IMR-90 (cell line): Measurements from ENCODE around the gene CAPS. TPM values are rescaled to one million over a fixed set of nuclear protein-coding genes. Genes with fewer than 3 reads are reported as not detected.
A peak's percentile ranks its signal among the peaks of the same experiment; 100 is the strongest.

Experiments
- ATAC-seq: fragments of 200-7000 bp; cut with Tn5 transposase; 2 replicates; pipeline ENCODE4 v1.9.1; 2020; ENCODE audit warnings: low read depth, mild to moderate bottlenecking, moderate library complexity
- BruUV-seq: library from RNA; stranded (reverse); fragments of 400-500 nt; replicated peaks from 2 replicates; lab custom pipeline; 2021; lab: Mats Ljungman, UMichigan
- CTCF ChIA-PET: fragments of 300-600 bp; formaldehyde crosslinking; extraction: SDS; loops from one replicate; lab custom pipeline; 2021; ENCODE audit warnings: antibody characterized with exemption; lab: Yijun Ruan, JAX
- POLR2A ChIA-PET: fragments of 300-600 bp; sonication (Branson Sonifier 250); formaldehyde crosslinking; loops from one replicate; lab custom pipeline; 2022; ENCODE audit warnings: antibody characterized with exemption; ENCODE audit not compliant: unreplicated experiment; lab: Charles Lee
- DNase-seq: peaks from one replicate; pipeline ENCODE4 v3.0.0; 2013
- H2AFZ ChIP-seq: replicated peaks from 2 replicates; pipeline ENCODE3; 2013; ENCODE audit warnings: low read length, mild to moderate bottlenecking; ENCODE audit not compliant: poor library complexity
- H2AK5ac ChIP-seq: 2 replicates; pipeline ENCODE4 v1.6.1; 2013; ENCODE audit warnings: low read depth, low read length, inconsistent platforms
- H2AK9ac ChIP-seq: replicated peaks from 2 replicates; pipeline ENCODE3; 2013; ENCODE audit warnings: mild to moderate bottlenecking, low read depth, low read length, moderate library complexity; ENCODE audit not compliant: poor library complexity
- H2BK120ac ChIP-seq: 2 replicates; pipeline ENCODE4 v1.6.1; 2013; ENCODE audit warnings: low read depth, low read length, inconsistent platforms
- H2BK15ac ChIP-seq: 3 replicates; pipeline ENCODE4 v1.6.1; 2013; ENCODE audit warnings: low read depth, low read length, inconsistent platforms
- H2BK20ac ChIP-seq: 2 replicates; pipeline ENCODE4 v1.6.1; 2013; ENCODE audit warnings: low read depth, mild to moderate bottlenecking, inconsistent platforms, low read length, moderate library complexity
- H2BK5ac ChIP-seq: 2 replicates; pipeline ENCODE4 v1.6.1; 2013; ENCODE audit warnings: mild to moderate bottlenecking, low read depth, low read length, inconsistent platforms; ENCODE audit not compliant: poor library complexity, severe bottlenecking
- H3K14ac ChIP-seq: replicated peaks from 2 replicates; pipeline ENCODE4 v1.6.1; 2013; ENCODE audit warnings: low read depth, low read length, inconsistent platforms
- H3K18ac ChIP-seq: 2 replicates; pipeline ENCODE4 v1.6.1; 2013; ENCODE audit warnings: low read depth, low read length, control low read depth
- H3K23ac ChIP-seq: 2 replicates; pipeline ENCODE4 v1.6.1; 2013; ENCODE audit warnings: low read depth, low read length, inconsistent platforms
- H3K27ac ChIP-seq: 2 replicates; pipeline ENCODE4 v1.5.1; 2013; ENCODE audit warnings: mild to moderate bottlenecking, control low read depth, low read length; ENCODE audit not compliant: insufficient read depth
- H3K27me3 ChIP-seq: 2 replicates; pipeline ENCODE4 v1.6.1; 2013; ENCODE audit warnings: low read length; ENCODE audit not compliant: control insufficient read depth, insufficient read depth
- H3K36me3 ChIP-seq: 2 replicates; pipeline ENCODE4 v1.6.1; 2013; ENCODE audit warnings: low read length, mixed read lengths; ENCODE audit not compliant: control insufficient read depth, insufficient read depth
- H3K4ac ChIP-seq: 2 replicates; pipeline ENCODE4 v1.6.1; 2013; ENCODE audit warnings: low read depth, low read length, inconsistent platforms
- H3K4me1 ChIP-seq: 2 replicates; pipeline ENCODE4 v1.6.1; 2013; ENCODE audit warnings: low read length, mixed read lengths; ENCODE audit not compliant: control insufficient read depth, insufficient read depth
- H3K4me2 ChIP-seq: 2 replicates; pipeline ENCODE4 v1.6.1; 2013; ENCODE audit warnings: low read depth, mild to moderate bottlenecking, control low read depth, low read length, moderate library complexity
- H3K4me3 ChIP-seq: 2 replicates; pipeline ENCODE4 v1.5.1; 2013; ENCODE audit warnings: low read depth, mild to moderate bottlenecking, control low read depth, low read length, moderate library complexity; ENCODE audit not compliant: insufficient read depth
- H3K56ac ChIP-seq: 2 replicates; pipeline ENCODE4 v1.6.1; 2013; ENCODE audit warnings: low read length, inconsistent platforms; ENCODE audit not compliant: insufficient read depth; ENCODE audit errors: extremely low read depth
- H3K79me1 ChIP-seq, 2 experiments: 2 replicates each; pipeline ENCODE4 v1.6.1; 2013; ENCODE audit warnings: low read length in 2 of 2, inconsistent platforms in 1 of 2, low read depth in 1 of 2
- H3K9ac ChIP-seq: 2 replicates; pipeline ENCODE4 v1.6.1; 2013; ENCODE audit warnings: low read depth, low read length, control low read depth
- H3K9me1 ChIP-seq: 2 replicates; pipeline ENCODE4 v1.6.1; 2013; ENCODE audit warnings: low read length, inconsistent platforms; ENCODE audit not compliant: insufficient read depth
- H3K9me3 ChIP-seq: 2 replicates; pipeline ENCODE4 v1.6.1; 2013; ENCODE audit warnings: low read length; ENCODE audit not compliant: control insufficient read depth, insufficient read depth
- H4K20me1 ChIP-seq: 2 replicates; pipeline ENCODE4 v1.6.1; 2013; ENCODE audit warnings: low read length, inconsistent platforms; ENCODE audit not compliant: insufficient read depth
- H4K5ac ChIP-seq: 2 replicates; pipeline ENCODE4 v1.6.1; 2013; ENCODE audit warnings: mild to moderate bottlenecking, low read depth, low read length, control low read depth
- H4K8ac ChIP-seq, 2 experiments: 2 replicates each; pipeline ENCODE4 v1.6.1; 2013; ENCODE audit warnings: low read depth in 2 of 2, low read length in 2 of 2, control low read depth in 1 of 2, inconsistent platforms in 1 of 2
- H4K91ac ChIP-seq: 2 replicates; pipeline ENCODE4 v1.6.1; 2013; ENCODE audit warnings: low read depth, low read length, inconsistent platforms; ENCODE audit not compliant: insufficient read depth
- BHLHE40 ChIP-seq: fragments of 150-350 bp; IDR thresholded peaks from 2 replicates; pipeline ENCODE4 v1.6.1; 2016; ENCODE audit warnings: mild to moderate bottlenecking, low read depth, low read length
- CHD1 ChIP-seq: IDR thresholded peaks from 2 replicates; pipeline ENCODE4 v1.6.1; 2012; ENCODE audit warnings: low read depth, low read length, improper control_type of control experiment
- FOS ChIP-seq: fragments of 150-350 bp; IDR thresholded peaks from 2 replicates; pipeline ENCODE4 v1.6.1; 2016; ENCODE audit warnings: low read depth, low read length
- MAFK ChIP-seq: IDR thresholded peaks from 2 replicates; pipeline ENCODE4 v1.6.1; 2012; ENCODE audit warnings: low read depth, low read length, improper control_type of control experiment
- MAZ ChIP-seq: IDR thresholded peaks from 2 replicates; pipeline ENCODE4 v1.6.1; 2012; ENCODE audit warnings: low read depth, mild to moderate bottlenecking, low read length, improper control_type of control experiment, moderate library complexity, borderline replicate concordance
- MXI1 ChIP-seq: IDR thresholded peaks from 2 replicates; pipeline ENCODE4 v1.6.1; 2012; ENCODE audit warnings: low read depth, mild to moderate bottlenecking, low read length, moderate library complexity, borderline replicate concordance
- NFE2L2 ChIP-seq: fragments of 150-350 bp; IDR thresholded peaks from 2 replicates; pipeline ENCODE4 v1.6.1; 2016; ENCODE audit warnings: low read depth, mild to moderate bottlenecking, low read length
- RAD21 ChIP-seq: IDR thresholded peaks from 2 replicates; pipeline ENCODE4 v1.6.1; 2012; ENCODE audit warnings: low read length, improper control_type of control experiment
- RCOR1 ChIP-seq: IDR thresholded peaks from 2 replicates; pipeline ENCODE4 v1.6.1; 2012; ENCODE audit warnings: mild to moderate bottlenecking, low read length, improper control_type of control experiment; ENCODE audit not compliant: insufficient replicate concordance
- SMC3 ChIP-seq: fragments of 150-350 bp; IDR thresholded peaks from 2 replicates; pipeline ENCODE4 v1.6.1; 2016; ENCODE audit warnings: low read depth, mild to moderate bottlenecking, antibody characterized with exemption, low read length, moderate library complexity
- WGBS, 2 experiments: methylation state at CpG; one replicate each; pipeline versions ENCODE4 v1.1.5 to v1.1.7; 2013; ENCODE audit warnings: missing lambda C conversion rate in 2 of 2; ENCODE audit not compliant: insufficient read length in 1 of 2; ENCODE audit errors: extremely low coverage in 2 of 2; 5-methylcytosine and 5-hydroxymethylcytosine counted together
- dilution Hi-C: fragments of 300-500 bp; cut with HindIII; formaldehyde crosslinking; loops from one replicate; pipeline ENCODE4 v1.14.3; 2018; ENCODE audit warnings: low sequenced_read_pairs; ENCODE audit not compliant: unreplicated experiment
- in situ Hi-C: fragments of 300-500 bp; cut with MboI; formaldehyde crosslinking; loops from 3 replicates; pipeline ENCODE4 v1.14.3; 2019; ENCODE audit warnings: low sequenced_read_pairs, inconsistent platforms, mixed read lengths
- intact Hi-C: fragments of 100-400 bp; cut with micrococcal nuclease; formaldehyde crosslinking; loops from 2 replicates; pipeline ENCODE4 v1.10.0; 2022
- polyA plus RNA-seq, 3 experiments: library from polyadenylated mRNA; depleted of rRNA; stranded (reverse); fragments of >200 nt; gene quantifications; 2 replicates each; pipeline ENCODE4 v1.2.3, GENCODE V29; 2012; ENCODE audit warnings: low replicate concordance in 1 of 3
- total RNA-seq: library from RNA; depleted of rRNA; stranded (reverse); fragments of >200 nt; gene quantifications from 2 replicates; pipeline ENCODE4 v1.2.3, GENCODE V29; 2012
- TF ChIP-seq, protein P1 (sequence below): fragments of 150-350 bp; IDR thresholded peaks from 2 replicates; pipeline ENCODE4 v1.6.1; 2017; ENCODE audit warnings: mild to moderate bottlenecking, antibody characterized with exemption, low read length, low read depth
- TF ChIP-seq, protein P2 (sequence below): conservative IDR thresholded peaks from 2 replicates; pipeline ENCODE4 v1.5.1; 2012; ENCODE audit warnings: mild to moderate bottlenecking, low read depth, low read length, improper control_type of control experiment
- TF ChIP-seq, protein P3 (sequence below): fragments of 150-350 bp; IDR thresholded peaks from 2 replicates; pipeline ENCODE4 v1.6.1; 2016; ENCODE audit warnings: low read depth, mild to moderate bottlenecking, low read length, moderate library complexity, borderline replicate concordance

Gene CAPS
- total and polyA plus RNA-seq, 2 of the 4 experiments (the other 2 are of a cell fraction), result 0.54 to 4.9 TPM

DNA sequence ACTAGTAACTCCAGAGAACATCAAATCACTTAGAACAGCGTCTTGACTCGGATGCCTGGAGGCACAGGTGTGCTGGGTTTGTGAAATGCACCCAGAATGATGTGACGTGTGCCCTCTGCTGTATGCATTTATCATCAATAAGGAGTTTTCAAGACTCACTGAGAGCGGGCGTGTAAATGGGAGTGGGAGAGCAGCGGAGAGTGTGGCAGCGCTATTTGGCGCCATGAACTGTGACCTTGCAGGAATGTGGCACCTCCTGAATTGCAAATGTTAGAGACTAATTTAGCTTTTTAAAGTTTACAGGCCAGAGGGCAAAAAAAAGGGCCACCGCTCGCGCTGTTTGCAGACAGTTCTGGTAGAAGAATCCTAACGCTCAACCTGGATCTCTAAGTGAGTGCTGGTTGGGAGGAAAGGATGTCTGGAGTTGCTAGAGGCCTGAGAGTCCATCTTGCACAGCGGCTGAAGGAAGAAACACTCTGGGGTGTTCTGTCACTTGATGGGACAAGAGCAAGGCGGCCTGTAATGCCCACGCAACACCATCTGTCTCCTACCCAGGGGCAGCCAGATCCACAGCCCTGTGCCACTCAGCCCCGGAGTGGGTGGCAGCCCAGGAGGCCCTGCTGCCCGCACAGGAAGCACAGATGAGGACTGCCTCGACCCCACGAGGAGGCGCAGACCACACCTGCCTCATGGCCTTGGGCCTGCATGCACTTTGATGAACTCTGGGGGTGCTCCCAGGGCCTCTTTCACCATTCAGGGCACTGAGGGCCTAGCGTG is 44.2 kb downstream of the CAPS start:
- Histone ChIP-seq H2BK20ac (no peak overlapping the region; the same call in 1 of the 2 replicates), H2AK9ac (peak overlapping the region; percentile 20), H2BK5ac (no peak overlapping the region), H3K4me3 (no peak overlapping the region), H3K36me3 (no peaks in the 10 kb centered on the region; the same call in 1 of the 2 replicates), H3K18ac (no peak overlapping the region), H3K9ac (no peak overlapping the region), H3K4me1 (peaks cover 53% of the 10 kb centered on the region), H3K79me1 (peaks cover 35 to 99% of the 10 kb centered on the region in 2 experiments), H3K4ac (peak overlapping the region; percentile 17; the same call in 1 of the 2 replicates), H4K5ac (no peak overlapping the region), H3K27ac (no peak overlapping the region), H2AK5ac (no peak overlapping the region; the same call in none of the 2 replicates), H2AFZ (peak overlapping the region; percentile 34), H3K14ac (no peak overlapping the region), H4K8ac (no peak overlapping the region), H3K23ac (no peak overlapping the region), H3K9me3 (no peaks in the 10 kb centered on the region), H3K27me3 (no peaks in the 10 kb centered on the region), H4K91ac (no peak overlapping the region), H2BK120ac (no peak overlapping the region), H3K4me2 (no peak overlapping the region), H3K9me1 (peaks cover 56% of the 10 kb centered on the region), H2BK15ac (no peak overlapping the region), H4K20me1 (peaks cover 90% of the 10 kb centered on the region), H3K56ac (no peak overlapping the region)
- no peak for DNase-seq
- 94% methylated on average over 9 of the region's 21 CpGs; no CpG with 5 or more reads in 1 of the 2 experiments for WGBS, 2 experiments
- dilution Hi-C loops (no loop called here), in situ Hi-C loops (no loop called here), intact Hi-C loops (no loop called here)
- BruUV-seq, result no TSS peak
- CTCF ChIA-PET, result interaction anchor here (1.5 kb wide), 1 partner anchor 154 kb away, joined by 5 read pairs; no protein-coding TSS in a partner anchor
- no peak for TF ChIP-seq RCOR1
- TF ChIP-seq, protein P1, sequence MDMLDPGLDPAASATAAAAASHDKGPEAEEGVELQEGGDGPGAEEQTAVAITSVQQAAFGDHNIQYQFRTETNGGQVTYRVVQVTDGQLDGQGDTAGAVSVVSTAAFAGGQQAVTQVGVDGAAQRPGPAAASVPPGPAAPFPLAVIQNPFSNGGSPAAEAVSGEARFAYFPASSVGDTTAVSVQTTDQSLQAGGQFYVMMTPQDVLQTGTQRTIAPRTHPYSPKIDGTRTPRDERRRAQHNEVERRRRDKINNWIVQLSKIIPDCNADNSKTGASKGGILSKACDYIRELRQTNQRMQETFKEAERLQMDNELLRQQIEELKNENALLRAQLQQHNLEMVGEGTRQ, result no peak
- TF ChIP-seq, protein P2, sequence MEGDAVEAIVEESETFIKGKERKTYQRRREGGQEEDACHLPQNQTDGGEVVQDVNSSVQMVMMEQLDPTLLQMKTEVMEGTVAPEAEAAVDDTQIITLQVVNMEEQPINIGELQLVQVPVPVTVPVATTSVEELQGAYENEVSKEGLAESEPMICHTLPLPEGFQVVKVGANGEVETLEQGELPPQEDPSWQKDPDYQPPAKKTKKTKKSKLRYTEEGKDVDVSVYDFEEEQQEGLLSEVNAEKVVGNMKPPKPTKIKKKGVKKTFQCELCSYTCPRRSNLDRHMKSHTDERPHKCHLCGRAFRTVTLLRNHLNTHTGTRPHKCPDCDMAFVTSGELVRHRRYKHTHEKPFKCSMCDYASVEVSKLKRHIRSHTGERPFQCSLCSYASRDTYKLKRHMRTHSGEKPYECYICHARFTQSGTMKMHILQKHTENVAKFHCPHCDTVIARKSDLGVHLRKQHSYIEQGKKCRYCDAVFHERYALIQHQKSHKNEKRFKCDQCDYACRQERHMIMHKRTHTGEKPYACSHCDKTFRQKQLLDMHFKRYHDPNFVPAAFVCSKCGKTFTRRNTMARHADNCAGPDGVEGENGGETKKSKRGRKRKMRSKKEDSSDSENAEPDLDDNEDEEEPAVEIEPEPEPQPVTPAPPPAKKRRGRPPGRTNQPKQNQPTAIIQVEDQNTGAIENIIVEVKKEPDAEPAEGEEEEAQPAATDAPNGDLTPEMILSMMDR, result no peak
- TF ChIP-seq FOS, result no peak
- TF ChIP-seq MAFK, result no peak
- no peak for TF ChIP-seq MXI1
- no peak for TF ChIP-seq CHD1
- TF ChIP-seq RAD21, result no peak
- TF ChIP-seq SMC3, result no peak
- TF ChIP-seq, protein P3, sequence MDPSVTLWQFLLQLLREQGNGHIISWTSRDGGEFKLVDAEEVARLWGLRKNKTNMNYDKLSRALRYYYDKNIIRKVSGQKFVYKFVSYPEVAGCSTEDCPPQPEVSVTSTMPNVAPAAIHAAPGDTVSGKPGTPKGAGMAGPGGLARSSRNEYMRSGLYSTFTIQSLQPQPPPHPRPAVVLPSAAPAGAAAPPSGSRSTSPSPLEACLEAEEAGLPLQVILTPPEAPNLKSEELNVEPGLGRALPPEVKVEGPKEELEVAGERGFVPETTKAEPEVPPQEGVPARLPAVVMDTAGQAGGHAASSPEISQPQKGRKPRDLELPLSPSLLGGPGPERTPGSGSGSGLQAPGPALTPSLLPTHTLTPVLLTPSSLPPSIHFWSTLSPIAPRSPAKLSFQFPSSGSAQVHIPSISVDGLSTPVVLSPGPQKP, result no peak
- TF ChIP-seq BHLHE40, result no peak
- TF ChIP-seq MAZ, result no peak
- no peak for TF ChIP-seq NFE2L2
- POLR2A ChIA-PET, result no interaction called here
- no peak for ATAC-seq
